Chondrocyte (in vitro differentiated cells): Measurements from ENCODE around the gene GAK. TPM values are rescaled to one million over a fixed set of nuclear protein-coding genes. Genes with fewer than 3 reads are reported as not detected.
A peak's percentile ranks its signal among the peaks of the same experiment; 100 is the strongest.

Source experiments
- DNase-seq: peaks from one replicate; pipeline ENCODE4 v3.0.0; 2021; ENCODE audit warnings: mixed read lengths, low spot score
- H3K27ac Mint-ChIP-seq: one replicate; pipeline ENCODE4 v1.8.0; 2021; ENCODE audit warnings: mild to moderate bottlenecking, moderate library complexity, mixed read lengths; ENCODE audit not compliant: unreplicated experiment
- H3K27me3 Mint-ChIP-seq: 2 replicates; pipeline ENCODE4 v1.8.0; 2021; ENCODE audit warnings: low read depth, mixed read lengths
- H3K36me3 Mint-ChIP-seq: 2 replicates; pipeline ENCODE4 v1.8.0; 2021; ENCODE audit warnings: low read depth, mixed read lengths
- H3K4me1 Mint-ChIP-seq: 2 replicates; pipeline ENCODE4 v1.8.0; 2021; ENCODE audit warnings: low read depth, mild to moderate bottlenecking, mixed read lengths
- H3K4me3 Mint-ChIP-seq: one replicate; pipeline ENCODE4 v1.8.0; 2021; ENCODE audit warnings: mild to moderate bottlenecking, moderate library complexity, mixed read lengths; ENCODE audit not compliant: unreplicated experiment
- H3K9me3 Mint-ChIP-seq: 2 replicates; pipeline ENCODE4 v1.8.0; 2021; ENCODE audit warnings: low read depth, mixed read lengths
- CTCF ChIP-seq: fragments of 200-600 bp; sonication (generic); IDR thresholded peaks from 2 replicates; pipeline ENCODE4 v1.5.0; 2021; ENCODE audit warnings: antibody characterized with exemption, mild to moderate bottlenecking, moderate library complexity
- total RNA-seq: library from RNA; stranded (reverse); gene quantifications from 3 replicates; pipeline ENCODE4 v1.2.1, GENCODE V29; 2021

GAK gene
- total RNA-seq, 1 donor from 2014 or later: 61.4 TPM

DNA sequence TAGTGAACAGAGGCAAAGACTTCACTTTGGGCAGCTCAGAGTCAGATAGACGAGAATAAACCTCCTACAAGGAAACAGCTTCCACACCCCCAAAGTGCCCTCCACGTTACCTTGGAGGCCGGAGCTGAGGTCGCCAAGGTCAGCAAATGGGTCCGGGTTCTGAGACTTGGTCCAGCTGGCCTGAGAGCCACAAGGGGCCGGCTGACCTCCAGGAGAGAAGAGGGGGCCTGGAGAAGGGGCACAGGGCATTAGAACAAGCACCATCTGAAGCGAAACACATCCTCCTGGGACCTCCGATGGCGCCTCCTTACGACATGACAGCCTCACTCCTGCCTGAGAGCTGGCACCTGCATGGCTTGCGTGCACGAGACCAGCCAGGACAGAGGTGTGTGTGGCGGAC is 72.6 kb downstream of the GAK start:
- Mint-ChIP-seq H3K27me3 (no peaks in the 10 kb centered on the region), H3K27ac (no peak overlapping the region), H3K4me1 (no peaks in the 10 kb centered on the region), H3K4me3 (no peak overlapping the region), H3K36me3 (peaks cover 57% of the 10 kb centered on the region), H3K9me3 (peaks cover 9% of the 10 kb centered on the region)
- peak; percentile 79 for DNase-seq
- no peak for TF ChIP-seq CTCF

- H3K27ac Mint-ChIP-seq: no peak overlapping the region
- H3K36me3 Mint-ChIP-seq: peaks cover 55% of the 10 kb centered on the region
These were observed 73.2 kb downstream of the GAK start for GRCh38 chr4:858831-859451.

GRCh38 chr4:858041-858481 is 74.1 kb downstream of the GAK start:
- peaks cover 51% of the 10 kb centered on the region for H3K36me3 Mint-ChIP-seq
- TF ChIP-seq CTCF: no peak
- no peak overlapping the region for H3K27ac Mint-ChIP-seq
- H3K9me3 Mint-ChIP-seq: peaks cover 5% of the 10 kb centered on the region
- no peak overlapping the region for H3K4me3 Mint-ChIP-seq
- H3K27me3 Mint-ChIP-seq: no peaks in the 10 kb centered on the region
- DNase-seq: peak; percentile 62
- H3K4me1 Mint-ChIP-seq: no peaks in the 10 kb centered on the region

More at GRCh38 chr4:858831-859451, 73.2 kb downstream of the GAK start:
- Mint-ChIP-seq H3K4me1 (no peaks in the 10 kb centered on the region), H3K4me3 (no peak overlapping the region), H3K27me3 (no peaks in the 10 kb centered on the region), H3K9me3 (peaks cover 9% of the 10 kb centered on the region)
- peak; percentile 82 for DNase-seq
- TF ChIP-seq CTCF: no peak

GRCh38 chr4:857461-857860 is 74.7 kb downstream of the GAK start:
- H3K36me3 Mint-ChIP-seq: peaks cover 47% of the 10 kb centered on the region
- H3K9me3 Mint-ChIP-seq: no peaks in the 10 kb centered on the region
- no peak for TF ChIP-seq CTCF
- H3K4me3 Mint-ChIP-seq: no peak overlapping the region
- no peak overlapping the region for H3K27ac Mint-ChIP-seq
- no peaks in the 10 kb centered on the region for H3K27me3 Mint-ChIP-seq
- peak; percentile 78 for DNase-seq
- no peaks in the 10 kb centered on the region for H3K4me1 Mint-ChIP-seq

DNA sequence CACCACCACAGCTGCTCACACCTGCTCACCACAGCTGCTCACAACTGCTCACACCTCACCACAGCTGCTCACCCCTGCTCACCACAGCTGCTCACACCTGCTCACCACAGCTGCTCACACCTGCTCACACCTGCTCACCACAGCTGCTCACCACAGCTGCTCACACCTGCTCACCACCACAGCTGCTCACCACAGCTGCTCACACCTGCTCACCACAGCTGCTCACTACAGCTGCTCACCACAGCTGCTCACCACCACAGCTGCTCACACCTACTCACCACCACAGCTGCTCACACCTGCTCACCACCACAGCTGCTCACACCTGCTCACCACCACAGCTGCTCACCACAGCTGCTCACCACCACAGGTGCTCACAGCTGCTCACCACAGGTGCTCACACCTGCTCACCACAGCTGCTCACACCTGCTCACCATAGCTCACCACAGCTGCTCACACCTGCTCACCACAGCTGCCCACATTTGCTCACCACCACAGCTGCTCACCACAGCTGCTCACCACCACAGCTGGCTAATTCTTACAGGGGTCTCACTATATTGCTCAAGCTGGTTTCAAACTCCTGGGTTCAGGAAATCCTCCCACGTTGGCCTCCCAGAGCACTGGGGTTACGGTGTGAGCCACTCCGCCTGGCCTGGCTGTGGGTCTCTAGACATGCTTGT is 75.8 kb downstream of the GAK start:
- H3K4me1 Mint-ChIP-seq: no peaks in the 10 kb centered on the region
- peaks cover 42% of the 10 kb centered on the region for H3K36me3 Mint-ChIP-seq
- H3K27ac Mint-ChIP-seq: no peak overlapping the region
- DNase-seq: peak; percentile 69
- H3K9me3 Mint-ChIP-seq: no peaks in the 10 kb centered on the region
- H3K4me3 Mint-ChIP-seq: no peak overlapping the region
- TF ChIP-seq CTCF: no peak
- no peaks in the 10 kb centered on the region for H3K27me3 Mint-ChIP-seq
